Stimulated activated CD4-positive, alpha-beta T cell treated with anti-CD3 and anti-CD28 coated beads, Interleukin-12 subunit alpha, Interleukin-12 subunit beta, amount 100 ng/mL, for 48 hours (primary cell): ENCODE data around the gene KNG1.
"Not testable (repeated sequence)": the region's sequence is repeated elsewhere in the genome, so short reads cannot be mapped to it uniquely, and the experiment has no call there.

Experiments used
- DNase-seq, 3 donors: peaks; one replicate each; pipeline ENCODE4 v3.0.0-alpha.2; 2020; ENCODE audit warnings: low read depth in 2 of 3, low spot score in 1 of 3

The KNG1 gene

GRCh38 chr3:186717039-186717457, at the start of gene KNG1:
TSS of gene KNG1 (plus strand) at chr3:186717359. CDS start at chr3:186717543, 184 bp downstream.
- no peak for DNase-seq

- no peak for DNase-seq
Measured at GRCh38 chr3:186668426-186668825, 48.7 kb upstream of the KNG1 start.

GRCh38 chr3:186669378-186670084, 47.6 kb upstream of the KNG1 start:
- DNase-seq: peak in 1 of 3 donors; percentile 0

DNA sequence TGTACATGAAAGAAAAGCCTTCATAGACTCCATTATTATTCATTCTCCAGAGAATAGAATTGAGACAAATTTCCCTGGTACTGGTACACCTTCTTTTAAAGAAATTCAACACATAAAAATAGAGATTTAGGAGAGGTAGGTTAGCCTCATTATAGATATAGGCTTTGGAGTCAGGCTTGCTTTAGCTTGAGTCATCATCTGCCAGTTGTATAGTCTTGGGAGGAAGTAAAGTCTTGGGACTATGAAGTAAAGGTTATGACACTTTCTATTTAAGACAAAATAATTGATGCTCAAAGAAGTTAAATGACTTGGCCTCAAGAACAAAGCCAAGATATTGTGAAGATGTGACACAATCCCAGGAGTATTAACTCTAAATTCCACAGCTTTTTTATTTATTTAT, 47.0 kb upstream of the KNG1 start:
- no peak for DNase-seq

- no peak for DNase-seq
Measured at GRCh38 chr3:186671051-186671450, 46.1 kb upstream of the KNG1 start.

DNA sequence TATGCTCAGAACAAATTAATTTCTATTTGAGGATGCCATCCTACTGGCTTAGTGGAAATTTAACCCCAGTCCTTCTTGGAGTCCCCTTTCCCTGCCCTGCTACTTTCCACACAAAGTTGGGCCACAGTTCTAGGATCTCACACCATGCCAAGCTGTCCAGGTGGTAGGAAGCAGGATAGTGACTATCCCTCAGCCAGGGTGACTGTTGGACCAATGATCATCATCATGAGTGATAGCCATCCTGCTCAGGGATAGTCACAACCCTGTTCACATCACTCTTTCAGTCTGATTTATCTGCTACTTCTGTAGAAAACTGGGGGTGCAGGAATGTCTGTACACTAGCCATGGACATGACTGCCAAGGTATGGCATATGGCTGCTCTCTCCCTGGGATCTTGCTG, 38.6 kb upstream of the KNG1 start:
- no peak for DNase-seq

DNA sequence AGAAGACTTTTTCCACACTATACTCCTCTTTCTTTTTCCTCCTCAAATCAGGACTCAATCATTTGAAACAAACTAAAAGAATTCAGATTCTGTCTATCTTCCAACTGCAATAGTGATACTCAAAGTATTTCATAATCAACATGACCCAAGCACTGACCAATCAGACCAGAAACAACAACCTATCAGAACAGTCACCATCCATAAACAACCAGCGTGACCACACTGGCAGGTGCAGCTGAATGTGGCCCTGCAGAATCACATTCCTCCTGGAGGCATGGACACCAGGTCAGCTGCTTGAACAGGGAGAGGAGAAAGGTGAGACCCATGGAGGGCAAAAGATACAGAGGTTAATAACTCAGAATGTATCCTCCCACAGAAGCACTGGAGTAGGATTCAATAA, 38.0 kb upstream of the KNG1 start:
- DNase-seq: no peak

- no peak for DNase-seq
Measured at GRCh38 chr3:186680869-186681268, 36.3 kb upstream of the KNG1 start.

GRCh38 chr3:186682812-186683211, 34.3 kb upstream of the KNG1 start:
- DNase-seq: no peak

DNA sequence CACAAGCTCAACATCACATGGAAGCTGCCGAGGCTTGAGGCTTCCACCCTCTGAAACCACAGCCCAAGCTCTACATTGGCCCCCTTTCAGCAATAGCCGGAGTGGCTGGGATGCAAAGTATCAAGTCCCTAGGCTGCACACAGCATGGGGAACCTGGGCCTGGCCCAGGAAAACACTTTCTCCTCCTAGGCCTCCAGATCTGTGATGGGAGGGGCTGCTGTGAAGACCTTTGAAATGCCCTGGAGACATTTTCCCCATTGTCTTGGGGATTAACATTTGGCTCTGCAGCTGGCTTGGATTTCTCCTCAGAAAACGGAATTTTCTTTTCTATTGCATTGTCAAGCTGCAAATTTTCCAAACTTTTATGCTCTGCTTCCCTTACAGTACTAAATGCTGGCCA, 33.2 kb upstream of the KNG1 start:
- DNase-seq: no peak

DNA sequence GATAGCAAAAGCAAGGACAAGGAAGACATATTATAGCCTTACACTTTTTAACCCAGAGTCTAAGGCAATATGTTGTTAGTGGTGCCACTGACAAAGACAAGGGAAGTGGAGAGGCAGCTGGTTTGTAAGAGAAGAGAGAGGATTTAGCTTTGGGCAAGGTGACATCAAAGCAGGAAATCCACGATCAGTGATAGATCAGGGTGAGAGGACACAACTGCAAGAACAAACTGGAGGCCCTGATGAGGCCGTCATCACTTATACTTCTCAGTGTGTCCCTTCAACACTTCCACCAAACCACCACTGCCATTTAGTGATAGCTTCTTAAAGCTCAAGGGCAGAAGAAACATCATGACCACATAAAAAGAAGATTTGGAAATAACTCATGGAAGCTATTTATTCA, 30.7 kb upstream of the KNG1 start:
- DNase-seq: not testable (repeated sequence)

GRCh38 chr3:186687120-186687651, 30.0 kb upstream of the KNG1 start:
- no peak for DNase-seq

GRCh38 chr3:186690304-186690703, 26.9 kb upstream of the KNG1 start:
- not testable (repeated sequence) for DNase-seq

DNA sequence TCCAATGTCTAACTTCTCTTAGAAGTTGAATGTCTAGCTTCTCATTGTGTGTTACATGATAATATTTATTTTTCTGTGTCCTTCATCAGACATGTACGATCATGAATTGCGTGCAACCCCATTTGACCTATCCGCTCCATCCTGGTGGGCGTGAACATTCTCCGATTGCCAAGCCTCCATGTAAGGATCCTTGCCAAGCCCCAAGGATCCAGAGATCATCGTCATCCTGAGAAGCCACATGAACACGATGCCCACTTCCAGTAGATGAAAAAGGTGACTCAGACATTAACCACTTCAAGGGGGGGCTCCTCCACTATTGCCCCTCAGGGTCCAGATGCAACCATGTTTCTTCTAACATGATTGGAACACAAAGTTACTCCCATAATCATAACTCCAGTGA, 25.5 kb upstream of the KNG1 start:
- DNase-seq: no peak

DNA sequence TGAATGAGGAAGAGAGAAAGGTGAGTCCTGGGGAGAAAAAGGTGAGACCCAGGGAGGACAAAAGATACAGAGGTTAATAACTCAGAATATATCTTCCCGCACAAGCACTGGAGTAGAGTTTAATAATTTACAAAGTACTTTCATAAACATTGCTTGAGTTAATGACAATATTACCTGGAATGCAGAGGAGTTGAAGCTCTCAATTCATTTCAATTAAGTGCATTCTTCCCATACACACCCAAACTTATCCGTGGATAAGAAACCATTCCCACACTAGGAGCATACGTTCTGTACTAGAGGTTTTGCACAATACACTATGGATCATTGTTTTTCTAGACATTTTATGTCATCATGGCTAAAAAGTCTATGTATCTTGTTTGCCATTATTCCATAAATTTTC, 23.3 kb upstream of the KNG1 start:
- no peak for DNase-seq

DNA sequence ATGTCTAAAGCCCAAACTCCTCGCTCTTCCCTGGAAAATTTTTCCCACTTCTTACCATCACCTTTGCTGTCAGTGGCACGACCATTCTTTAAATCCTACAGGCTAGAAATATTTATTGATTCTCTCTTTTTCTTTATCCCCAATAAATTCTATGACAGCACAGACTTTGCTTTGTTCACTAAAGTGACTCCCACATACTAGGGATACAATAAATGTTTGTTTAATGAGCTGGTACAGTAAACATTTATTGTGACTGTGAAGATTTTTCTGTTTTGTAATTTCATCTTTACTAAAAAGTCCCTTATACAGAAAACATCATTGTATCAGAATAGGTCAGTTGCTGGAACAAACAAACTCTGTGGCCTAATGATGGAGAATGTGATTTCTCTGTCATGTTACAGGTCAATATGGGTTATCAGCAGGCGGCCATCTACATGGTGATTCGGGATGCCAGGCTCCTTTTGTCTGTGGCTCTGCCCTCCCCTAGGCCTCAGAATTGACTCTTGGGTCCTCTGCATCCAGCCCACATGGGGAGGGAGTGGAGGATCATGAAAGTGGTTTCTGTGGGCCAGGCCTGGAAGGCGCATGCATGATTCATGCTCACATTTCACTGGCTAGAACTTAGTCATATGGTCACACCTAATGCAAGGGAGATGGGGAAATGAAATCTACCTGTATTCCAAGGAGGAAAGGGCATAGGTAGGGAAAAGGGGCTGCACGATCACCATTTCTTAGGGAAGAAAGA, 22.7 kb upstream of the KNG1 start:
- DNase-seq: no peak

DNA sequence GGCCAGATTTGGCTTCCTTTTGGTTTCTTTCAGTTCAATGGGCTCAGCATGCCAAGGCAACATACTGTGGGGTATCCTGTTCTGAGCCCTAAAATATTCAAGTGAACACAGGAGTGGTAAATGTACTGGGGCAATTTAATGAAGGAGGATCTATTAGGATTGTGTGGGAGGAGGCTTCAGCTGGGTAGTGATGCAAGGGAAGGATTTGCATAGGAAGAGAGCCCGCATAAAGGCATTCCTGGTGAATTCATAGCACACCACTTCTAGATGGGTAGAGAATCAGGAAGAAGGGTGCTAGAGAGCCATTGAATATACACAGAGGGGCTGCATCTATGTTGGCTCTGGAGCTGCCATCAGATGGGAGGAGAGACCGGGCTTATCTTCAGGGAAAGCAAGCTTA, 20.6 kb upstream of the KNG1 start:
- DNase-seq: no peak

DNA sequence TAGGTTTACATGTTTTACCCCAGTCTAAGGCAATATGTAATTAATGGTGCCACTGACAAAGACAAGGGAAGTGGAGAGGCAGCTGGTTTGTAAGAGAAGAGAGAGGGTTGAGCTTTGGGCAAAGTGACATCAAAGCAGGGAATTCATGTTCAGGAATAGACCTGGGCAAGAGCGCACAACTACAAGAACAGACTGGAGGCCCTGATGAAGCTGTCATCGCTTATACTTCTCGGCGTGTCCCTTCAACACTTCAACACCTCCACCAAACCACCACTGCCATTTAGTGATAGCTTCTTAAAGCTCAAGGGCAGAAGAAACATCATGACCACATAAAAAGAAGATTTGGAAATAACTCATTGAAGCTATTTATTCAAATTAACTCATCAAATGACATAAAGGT, 19.6 kb upstream of the KNG1 start:
- no peak for DNase-seq

- DNase-seq: no peak
Measured at GRCh38 chr3:186700267-186700666, 16.9 kb upstream of the KNG1 start.

- DNase-seq: not testable (repeated sequence)
Measured at GRCh38 chr3:186702451-186702850, 14.7 kb upstream of the KNG1 start.

GRCh38 chr3:186705882-186706780, 11.0 kb upstream of the KNG1 start:
- peak; percentile 33 to 39 (median 34) for DNase-seq
